ENCODE measurements around the gene IL4R. TPM values are rescaled to one million over a fixed set of nuclear protein-coding genes. Genes with fewer than 3 reads are reported as not detected.

The IL4R gene
- total and polyA plus RNA-seq, 2 of the 13 experiments (the other 11 are each of a cell fraction or from before 2014, with no cell fraction given): 15.9 to 49.6 TPM

GRCh38 chr16:27351989-27352388, 38.2 kb downstream of the IL4R start:
- WGBS (ENCODE audit: low lambda C conversion rate): 86% methylated on average over 6 of the region's 6 CpGs
- no peaks in the 10 kb centered on the region for H3K27me3 ChIP-seq (ENCODE audit: control insufficient read depth in 1 of 2, insufficient read depth in 2 of 2, low read length in 2 of 2)
- peaks cover 31 to 66% of the 10 kb centered on the region in 2 experiments for H3K36me3 ChIP-seq (replicated peaks in 1 of 2; ENCODE audit: control insufficient read depth in 1 of 2, insufficient read depth in 2 of 2, low read length in 2 of 2)
- FAIRE-seq: no peak
- intact Hi-C loops (cut with micrococcal nuclease; ENCODE audit: unreplicated experiment) (no loop called here), in situ Hi-C loops (cut with HindIII; ENCODE audit: extremely low pct_ligation_motif_present, low pct_unique_long_range_greater_than_20kb) (no loop called here)
- no peak overlapping the region for H3K27ac ChIP-seq (ENCODE audit: extremely low read length, insufficient read depth, low read length)
- BruUV-seq (replicated peaks): no TSS peak
- H4K20me1 ChIP-seq (ENCODE audit: insufficient read depth, low read length): no peaks in the 10 kb centered on the region
- TF ChIP-seq, protein P1, sequence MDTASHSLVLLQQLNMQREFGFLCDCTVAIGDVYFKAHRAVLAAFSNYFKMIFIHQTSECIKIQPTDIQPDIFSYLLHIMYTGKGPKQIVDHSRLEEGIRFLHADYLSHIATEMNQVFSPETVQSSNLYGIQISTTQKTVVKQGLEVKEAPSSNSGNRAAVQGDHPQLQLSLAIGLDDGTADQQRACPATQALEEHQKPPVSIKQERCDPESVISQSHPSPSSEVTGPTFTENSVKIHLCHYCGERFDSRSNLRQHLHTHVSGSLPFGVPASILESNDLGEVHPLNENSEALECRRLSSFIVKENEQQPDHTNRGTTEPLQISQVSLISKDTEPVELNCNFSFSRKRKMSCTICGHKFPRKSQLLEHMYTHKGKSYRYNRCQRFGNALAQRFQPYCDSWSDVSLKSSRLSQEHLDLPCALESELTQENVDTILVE (CRISPR knock-in tag; IDR thresholded peaks at IDR 0.05): no peak
- no peak for TF ChIP-seq NAIF1 (CRISPR knock-in tag; IDR thresholded peaks at IDR 0.05; ENCODE audit: borderline replicate concordance)
- no peak overlapping the region for H3K4me2 ChIP-seq (ENCODE audit: low read depth, low read length)
- ATAC-seq: no peak
- no peak overlapping the region for H3K9ac ChIP-seq (ENCODE audit: insufficient read depth, low read depth, low read length)
- no peaks in the 10 kb centered on the region for H3K79me2 ChIP-seq (ENCODE audit: insufficient read depth, low read length)
- H2AFZ ChIP-seq (ENCODE audit: low read length): no peak overlapping the region
- POLR2A ChIA-PET: no interaction called here
- H3K9me3 ChIP-seq (ENCODE audit: low read length): no peaks in the 10 kb centered on the region
- no peaks in the 10 kb centered on the region for H3K4me1 ChIP-seq (ENCODE audit: insufficient read depth, low read length)
- CTCF ChIA-PET (ENCODE audit: low intra/inter-chr PET ratio, low total read pairs): no interaction called here
- no peak overlapping the region for H3K4me3 ChIP-seq (replicated peaks in 1 of 3; ENCODE audit: insufficient read depth in 1 of 3, low read depth in 2 of 3, low read length in 3 of 3)
- no peak for DNase-seq (ENCODE audit: low spot score)

- 98% methylated on average over 4 of the region's 4 CpGs for WGBS (ENCODE audit: low lambda C conversion rate)
- no TSS peak for BruUV-seq (replicated peaks)
- no peak for DNase-seq (ENCODE audit: low spot score)
- H3K4me3 ChIP-seq (replicated peaks in 1 of 3; ENCODE audit: insufficient read depth in 1 of 3, low read depth in 2 of 3, low read length in 3 of 3): no peak overlapping the region
- H3K27me3 ChIP-seq (ENCODE audit: control insufficient read depth in 1 of 2, insufficient read depth in 2 of 2, low read length in 2 of 2): no peaks in the 10 kb centered on the region
- H3K4me2 ChIP-seq (ENCODE audit: low read depth, low read length): no peak overlapping the region
- H3K36me3 ChIP-seq (replicated peaks in 1 of 2; ENCODE audit: control insufficient read depth in 1 of 2, insufficient read depth in 2 of 2, low read length in 2 of 2): peaks cover 35 to 62% of the 10 kb centered on the region in 2 experiments
- POLR2A ChIA-PET: no interaction called here
- peak; percentile 43; the same call in 1 of the 2 replicates for TF ChIP-seq NFYB (CRISPR knock-in tag; IDR thresholded peaks at IDR 0.05)
- TF ChIP-seq SNRNP70 (IDR thresholded peaks at IDR 0.05; ENCODE audit: low read depth, low read length): no peak
- 0 out of 2 replicates have a peak, but pooled peaks have one; percentile 13 for TF ChIP-seq NFYC (CRISPR knock-in tag; IDR thresholded peaks at IDR 0.05)
- TF ChIP-seq SRF (IDR thresholded peaks at IDR 0.05; ENCODE audit: low read depth, low read length): no peak
- no peak for TF ChIP-seq NR2C2 (CRISPR knock-in tag; IDR thresholded peaks at IDR 0.05; ENCODE audit: borderline replicate concordance)
- H3K79me2 ChIP-seq (ENCODE audit: insufficient read depth, low read length): no peaks in the 10 kb centered on the region
- no peaks in the 10 kb centered on the region for H3K9me3 ChIP-seq (ENCODE audit: low read length)
- in situ Hi-C loops (cut with HindIII; ENCODE audit: extremely low pct_ligation_motif_present, low pct_unique_long_range_greater_than_20kb) (no loop called here), intact Hi-C loops (cut with micrococcal nuclease; ENCODE audit: unreplicated experiment) (no loop called here)
- H4K20me1 ChIP-seq (ENCODE audit: insufficient read depth, low read length): no peaks in the 10 kb centered on the region
- CTCF ChIA-PET (ENCODE audit: low intra/inter-chr PET ratio, low total read pairs): no interaction called here
- H2AFZ ChIP-seq (ENCODE audit: low read length): no peak overlapping the region
- H3K4me1 ChIP-seq (ENCODE audit: insufficient read depth, low read length): no peaks in the 10 kb centered on the region
- no peak for FAIRE-seq
- H3K27ac ChIP-seq (ENCODE audit: extremely low read length, insufficient read depth, low read length): no peak overlapping the region
- H3K9ac ChIP-seq (ENCODE audit: insufficient read depth, low read depth, low read length): no peak overlapping the region
- no peak for ATAC-seq
Measured at GRCh38 chr16:27353853-27354252, 40.1 kb downstream of the IL4R start.

Data from HepG2 (cell line).